ENCODE data around the gene GPD1. TPM values are rescaled to one million over a fixed set of nuclear protein-coding genes. Genes with fewer than 3 reads are reported as not detected.

The GPD1 gene
- total and polyA plus RNA-seq, 9 of the 15 experiments (the other 6 are each of a cell fraction or from before 2014, with no cell fraction given), result 0.13 to 1.00 (median 0.55) TPM

DNA sequence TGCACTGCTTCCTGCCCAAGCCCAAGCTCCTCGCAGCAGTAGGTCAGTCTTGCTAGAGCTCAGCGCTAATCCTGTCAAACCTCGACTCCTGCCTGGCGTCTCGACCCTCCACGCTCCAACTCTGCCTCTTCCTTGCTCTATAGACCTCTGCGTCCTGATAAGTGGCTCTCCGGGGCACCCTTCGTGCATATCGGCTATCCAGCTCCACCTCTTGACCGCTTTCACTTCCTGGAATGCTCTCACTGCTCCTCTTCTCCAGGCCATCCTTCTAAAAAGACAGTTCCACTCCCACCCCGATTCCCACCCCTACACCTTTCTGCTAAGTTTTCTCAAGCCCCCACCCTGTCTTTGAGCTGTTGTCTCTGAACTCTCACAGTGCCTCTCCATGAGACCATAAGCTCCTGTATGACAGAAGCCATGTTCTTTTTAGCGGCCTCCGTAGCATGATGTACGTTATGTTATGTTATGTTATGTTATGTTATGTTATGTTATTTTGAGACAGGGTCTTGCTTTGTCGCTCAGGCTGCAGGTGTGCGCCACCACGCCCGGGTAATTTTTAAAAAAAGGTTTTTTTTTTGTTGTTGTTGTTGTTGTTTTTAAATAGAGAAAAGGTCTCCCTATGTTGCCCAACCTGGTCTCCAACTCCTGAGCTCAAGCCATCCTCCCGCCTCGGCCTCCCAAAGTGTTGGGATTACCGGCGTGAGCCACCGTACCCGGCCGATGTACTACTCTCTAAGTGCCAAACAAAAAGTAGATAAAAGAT lies 8.8 kb downstream of the GPD1 start (continued):
- TF ChIP-seq CEBPG (CRISPR knock-in tag; IDR thresholded peaks at IDR 0.05) (no peak), CEBPG (tag; conservative IDR thresholded peaks at IDR 0.05 in 1 of 2, IDR thresholded peaks at IDR 0.05 in 1 of 2) (peak in 1 of 2 experiments; percentile 10; a peak in 1 of 4 replicates), NFXL1 (CRISPR knock-in tag; IDR thresholded peaks at IDR 0.05) (no peak), ZC3H8 (IDR thresholded peaks at IDR 0.05) (no peak), SETDB1 (IDR thresholded peaks at IDR 0.05; ENCODE audit: low read length) (no peak), VEZF1 (CRISPR knock-in tag; IDR thresholded peaks at IDR 0.05) (no peak), DNMT1 (IDR thresholded peaks at IDR 0.05) (no peak), EZH2 (IDR thresholded peaks at IDR 0.05; ENCODE audit: borderline replicate concordance, low read depth, low read length) (no peak), USF2 (CRISPR knock-in tag; IDR thresholded peaks at IDR 0.05) (no peak), U2AF2 (optimal IDR thresholded peaks at IDR 0.05; ENCODE audit: low read depth, low read length) (no peak), ZFP30 (CRISPR knock-in tag; IDR thresholded peaks at IDR 0.05; ENCODE audit: borderline replicate concordance) (no peak), ZNF780A (CRISPR knock-in tag; IDR thresholded peaks at IDR 0.05) (no peak), HLTF (IDR thresholded peaks at IDR 0.05) (0 out of 2 replicates have a peak, but pooled peaks have one; percentile 8), ZNF24 (IDR thresholded peaks at IDR 0.05) (no peak)
- TF ChIP-seq, protein P1, sequence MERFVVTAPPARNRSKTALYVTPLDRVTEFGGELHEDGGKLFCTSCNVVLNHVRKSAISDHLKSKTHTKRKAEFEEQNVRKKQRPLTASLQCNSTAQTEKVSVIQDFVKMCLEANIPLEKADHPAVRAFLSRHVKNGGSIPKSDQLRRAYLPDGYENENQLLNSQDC (CRISPR knock-in tag; IDR thresholded peaks at IDR 0.05), result no peak
- TF ChIP-seq, protein P2, sequence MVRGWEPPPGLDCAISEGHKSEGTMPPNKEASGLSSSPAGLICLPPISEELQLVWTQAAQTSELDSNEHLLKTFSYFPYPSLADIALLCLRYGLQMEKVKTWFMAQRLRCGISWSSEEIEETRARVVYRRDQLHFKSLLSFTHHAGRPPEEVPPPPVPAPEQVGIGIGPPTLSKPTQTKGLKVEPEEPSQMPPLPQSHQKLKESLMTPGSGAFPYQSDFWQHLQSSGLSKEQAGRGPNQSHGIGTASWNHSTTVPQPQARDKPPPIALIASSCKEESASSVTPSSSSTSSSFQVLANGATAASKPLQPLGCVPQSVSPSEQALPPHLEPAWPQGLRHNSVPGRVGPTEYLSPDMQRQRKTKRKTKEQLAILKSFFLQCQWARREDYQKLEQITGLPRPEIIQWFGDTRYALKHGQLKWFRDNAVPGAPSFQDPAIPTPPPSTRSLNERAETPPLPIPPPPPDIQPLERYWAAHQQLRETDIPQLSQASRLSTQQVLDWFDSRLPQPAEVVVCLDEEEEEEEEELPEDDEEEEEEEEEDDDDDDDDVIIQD (CRISPR knock-in tag; IDR thresholded peaks at IDR 0.05), result no peak
- TF ChIP-seq, protein P3, sequence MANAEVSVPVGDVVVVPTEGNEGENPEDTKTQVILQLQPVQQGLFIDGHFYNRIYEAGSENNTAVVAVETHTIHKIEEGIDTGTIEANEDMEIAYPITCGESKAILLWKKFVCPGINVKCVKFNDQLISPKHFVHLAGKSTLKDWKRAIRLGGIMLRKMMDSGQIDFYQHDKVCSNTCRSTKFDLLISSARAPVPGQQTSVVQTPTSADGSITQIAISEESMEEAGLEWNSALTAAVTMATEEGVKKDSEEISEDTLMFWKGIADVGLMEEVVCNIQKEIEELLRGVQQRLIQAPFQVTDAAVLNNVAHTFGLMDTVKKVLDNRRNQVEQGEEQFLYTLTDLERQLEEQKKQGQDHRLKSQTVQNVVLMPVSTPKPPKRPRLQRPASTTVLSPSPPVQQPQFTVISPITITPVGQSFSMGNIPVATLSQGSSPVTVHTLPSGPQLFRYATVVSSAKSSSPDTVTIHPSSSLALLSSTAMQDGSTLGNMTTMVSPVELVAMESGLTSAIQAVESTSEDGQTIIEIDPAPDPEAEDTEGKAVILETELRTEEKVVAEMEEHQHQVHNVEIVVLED (CRISPR knock-in tag; IDR thresholded peaks at IDR 0.05), result no peak
- TF ChIP-seq, protein P4, sequence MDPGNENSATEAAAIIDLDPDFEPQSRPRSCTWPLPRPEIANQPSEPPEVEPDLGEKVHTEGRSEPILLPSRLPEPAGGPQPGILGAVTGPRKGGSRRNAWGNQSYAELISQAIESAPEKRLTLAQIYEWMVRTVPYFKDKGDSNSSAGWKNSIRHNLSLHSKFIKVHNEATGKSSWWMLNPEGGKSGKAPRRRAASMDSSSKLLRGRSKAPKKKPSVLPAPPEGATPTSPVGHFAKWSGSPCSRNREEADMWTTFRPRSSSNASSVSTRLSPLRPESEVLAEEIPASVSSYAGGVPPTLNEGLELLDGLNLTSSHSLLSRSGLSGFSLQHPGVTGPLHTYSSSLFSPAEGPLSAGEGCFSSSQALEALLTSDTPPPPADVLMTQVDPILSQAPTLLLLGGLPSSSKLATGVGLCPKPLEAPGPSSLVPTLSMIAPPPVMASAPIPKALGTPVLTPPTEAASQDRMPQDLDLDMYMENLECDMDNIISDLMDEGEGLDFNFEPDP (CRISPR knock-in tag; IDR thresholded peaks at IDR 0.05), result no peak
- TF ChIP-seq, protein P5, sequence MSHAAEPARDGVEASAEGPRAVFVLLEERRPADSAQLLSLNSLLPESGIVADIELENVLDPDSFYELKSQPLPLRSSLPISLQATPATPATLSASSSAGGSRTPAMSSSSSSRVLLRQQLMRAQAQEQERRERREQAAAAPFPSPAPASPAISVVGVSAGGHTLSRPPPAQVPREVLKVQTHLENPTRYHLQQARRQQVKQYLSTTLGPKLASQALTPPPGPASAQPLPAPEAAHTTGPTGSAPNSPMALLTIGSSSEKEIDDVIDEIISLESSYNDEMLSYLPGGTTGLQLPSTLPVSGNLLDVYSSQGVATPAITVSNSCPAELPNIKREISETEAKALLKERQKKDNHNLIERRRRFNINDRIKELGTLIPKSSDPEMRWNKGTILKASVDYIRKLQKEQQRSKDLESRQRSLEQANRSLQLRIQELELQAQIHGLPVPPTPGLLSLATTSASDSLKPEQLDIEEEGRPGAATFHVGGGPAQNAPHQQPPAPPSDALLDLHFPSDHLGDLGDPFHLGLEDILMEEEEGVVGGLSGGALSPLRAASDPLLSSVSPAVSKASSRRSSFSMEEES (CRISPR knock-in tag; IDR thresholded peaks at IDR 0.05), result no peak
